Measurements from ENCODE around the gene RASA3. TPM values are rescaled to one million over a fixed set of nuclear protein-coding genes. Genes with fewer than 3 reads are reported as not detected.
A peak's percentile ranks its signal among the peaks of the same experiment; 100 is the strongest.
"Not testable (repeated sequence)": the region's sequence is repeated elsewhere in the genome, so short reads cannot be mapped to it uniquely, and the experiment has no call there.

Gene RASA3
- total RNA-seq, 1 donor from 2014 or later: 13.5 TPM

DNA sequence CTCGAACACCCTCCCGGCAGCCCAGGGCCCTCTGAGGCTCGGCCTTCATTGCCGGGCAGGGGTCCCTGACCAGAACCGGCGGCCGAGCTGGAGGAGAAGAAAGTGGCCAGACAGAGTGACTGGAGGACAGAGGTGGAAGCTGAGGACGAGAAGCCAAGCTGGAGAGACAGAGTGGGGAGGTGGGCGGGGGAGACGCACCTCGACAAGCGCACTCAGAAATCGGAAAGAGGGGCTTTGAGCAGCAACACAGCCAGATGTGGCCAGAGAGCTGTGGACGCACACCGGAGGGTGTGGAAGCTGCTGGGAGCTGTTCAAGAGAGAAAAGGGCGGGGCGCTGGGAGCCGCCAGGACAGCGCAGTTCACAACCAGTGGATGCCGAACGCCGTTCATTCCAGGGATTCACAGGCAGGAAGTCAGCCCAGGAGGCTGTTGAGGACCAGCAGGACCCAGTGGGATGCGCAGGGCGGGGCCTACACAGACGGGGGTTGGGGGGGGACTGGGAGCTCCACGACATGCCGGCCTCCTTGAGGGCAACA is 130.3 kb downstream of the RASA3 start:
- DNase-seq: no peak

DNA sequence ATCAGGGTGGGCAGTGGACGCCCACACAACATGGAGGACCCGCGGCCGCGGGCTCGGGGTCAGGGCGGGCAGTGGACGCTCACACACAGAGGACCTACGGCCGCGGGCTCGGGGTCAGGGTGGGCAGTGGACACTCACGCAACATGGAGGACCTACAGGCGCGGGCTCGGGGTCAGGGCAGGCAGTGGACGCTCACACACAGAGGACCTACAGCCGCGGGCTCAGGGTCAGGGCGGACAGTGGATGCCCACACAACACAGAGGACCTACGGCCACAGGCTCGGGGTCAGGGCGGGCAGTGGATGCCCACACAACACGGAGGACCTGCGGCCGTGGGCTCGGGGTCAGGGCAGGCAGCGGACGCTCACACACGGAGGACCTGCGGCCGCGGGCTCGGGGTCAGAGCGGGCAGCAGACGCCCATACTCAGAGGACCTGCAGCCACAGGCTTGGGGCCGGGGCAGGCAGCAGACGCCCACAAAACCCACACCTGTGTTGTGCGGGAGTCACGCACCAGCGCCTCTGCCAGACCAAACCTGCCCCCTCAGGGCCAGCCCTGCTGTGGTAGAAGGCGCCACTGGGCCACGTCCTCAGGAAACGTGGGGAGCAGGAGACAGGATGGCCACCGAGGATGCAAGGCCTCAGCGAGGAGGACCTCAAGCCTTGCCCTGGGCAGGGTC is 131.0 kb downstream of the RASA3 start:
- DNase-seq: no peak

DNA sequence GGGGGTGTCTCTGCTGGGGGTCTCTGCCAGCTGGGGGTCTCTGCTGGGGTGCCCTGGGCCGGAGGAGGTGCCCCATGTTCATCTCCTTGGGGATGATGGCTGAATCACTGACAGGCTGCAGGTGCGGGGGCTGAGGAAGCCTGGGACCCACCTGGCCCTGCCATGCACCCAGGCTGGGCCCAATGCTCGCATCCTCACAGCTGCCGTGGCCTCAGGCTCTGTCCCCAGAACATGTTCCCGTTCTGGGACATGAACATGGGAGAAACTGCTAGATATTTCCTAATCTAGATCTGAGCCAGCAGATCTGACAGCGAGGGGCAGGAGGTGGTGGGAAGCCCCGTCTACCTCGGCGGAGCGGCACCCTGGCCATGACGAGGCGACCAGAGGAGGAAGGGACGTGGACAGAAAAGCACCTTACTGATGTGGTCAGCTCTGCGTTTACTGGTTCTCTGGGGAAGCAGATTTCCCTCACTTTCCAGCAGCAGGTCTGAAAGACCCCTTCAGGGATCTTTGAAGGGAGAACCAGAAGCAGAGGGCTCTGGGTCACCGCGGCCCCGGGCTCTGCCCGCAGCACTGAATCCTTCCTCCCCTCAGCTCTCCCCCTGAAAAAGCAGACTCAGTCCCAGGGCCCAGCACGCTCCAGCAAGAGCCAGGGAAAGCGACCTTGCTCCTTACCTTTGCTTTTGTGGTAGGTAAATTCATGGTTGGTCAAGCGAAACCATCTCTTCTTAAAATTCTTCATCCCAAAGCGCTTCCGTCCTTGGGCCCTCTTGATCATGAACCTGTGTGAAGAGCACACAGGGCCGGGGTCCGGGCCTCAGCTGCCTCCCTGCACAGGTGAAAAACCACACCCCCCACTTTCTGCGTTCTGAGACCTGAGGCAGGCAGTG is 132.0 kb downstream of the RASA3 start:
- DNase-seq: no peak

DNA sequence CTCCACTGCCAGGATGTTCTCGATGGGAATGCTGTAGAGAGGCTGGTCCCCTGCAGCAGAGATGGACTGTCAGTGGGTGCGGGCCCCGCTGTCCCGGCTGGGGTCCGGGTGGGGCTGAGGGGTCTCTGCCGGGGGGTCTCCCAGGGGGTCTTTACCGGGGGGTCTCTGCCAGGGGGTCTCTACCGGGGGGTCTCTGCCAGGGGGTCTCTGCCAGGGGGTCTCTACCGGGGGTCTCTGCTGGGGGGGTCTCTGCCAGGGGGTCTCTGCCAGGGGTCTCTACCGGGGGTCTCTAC is 132.9 kb downstream of the RASA3 start:
- no peak for DNase-seq

DNA sequence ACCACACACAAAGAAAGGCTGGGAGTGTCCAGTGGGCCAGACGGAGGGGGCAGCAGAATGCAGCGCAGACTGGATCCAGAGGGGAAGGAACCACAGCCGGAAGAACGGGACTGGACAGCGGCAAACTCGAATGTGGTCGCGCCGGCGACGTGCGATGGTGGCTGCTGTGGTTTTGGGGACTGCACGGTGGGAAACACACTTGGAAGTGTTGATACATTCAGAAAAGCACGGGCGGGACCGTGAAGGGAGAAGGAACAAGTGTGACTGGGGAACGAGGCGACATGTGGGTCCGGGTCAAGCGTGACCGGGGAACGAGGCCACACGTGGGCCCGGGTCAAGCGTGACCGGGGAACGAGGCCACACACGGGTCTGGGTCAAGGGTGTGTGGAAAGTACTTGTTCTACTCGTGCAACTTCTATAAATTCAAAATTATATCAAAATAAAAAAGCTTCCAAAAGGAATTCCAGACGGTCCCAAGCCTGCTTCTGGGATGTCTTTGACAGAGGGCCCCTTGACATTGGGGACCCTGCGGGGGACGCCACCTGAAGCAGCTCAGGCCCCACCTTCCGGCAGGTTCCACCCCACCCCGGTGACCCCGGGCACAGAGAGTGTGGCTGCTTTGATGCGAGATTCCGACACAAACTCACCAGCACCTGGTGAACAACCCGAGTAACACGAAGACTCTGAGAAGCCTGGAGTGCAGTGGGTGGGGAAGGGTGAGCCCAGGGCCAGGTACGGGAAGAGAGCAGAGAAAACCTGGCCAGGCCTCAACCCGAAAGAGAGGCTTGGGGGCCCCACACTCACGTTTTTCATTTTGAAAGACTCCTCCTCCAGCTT is 133.4 kb downstream of the RASA3 start:
- DNase-seq: no peak

DNA sequence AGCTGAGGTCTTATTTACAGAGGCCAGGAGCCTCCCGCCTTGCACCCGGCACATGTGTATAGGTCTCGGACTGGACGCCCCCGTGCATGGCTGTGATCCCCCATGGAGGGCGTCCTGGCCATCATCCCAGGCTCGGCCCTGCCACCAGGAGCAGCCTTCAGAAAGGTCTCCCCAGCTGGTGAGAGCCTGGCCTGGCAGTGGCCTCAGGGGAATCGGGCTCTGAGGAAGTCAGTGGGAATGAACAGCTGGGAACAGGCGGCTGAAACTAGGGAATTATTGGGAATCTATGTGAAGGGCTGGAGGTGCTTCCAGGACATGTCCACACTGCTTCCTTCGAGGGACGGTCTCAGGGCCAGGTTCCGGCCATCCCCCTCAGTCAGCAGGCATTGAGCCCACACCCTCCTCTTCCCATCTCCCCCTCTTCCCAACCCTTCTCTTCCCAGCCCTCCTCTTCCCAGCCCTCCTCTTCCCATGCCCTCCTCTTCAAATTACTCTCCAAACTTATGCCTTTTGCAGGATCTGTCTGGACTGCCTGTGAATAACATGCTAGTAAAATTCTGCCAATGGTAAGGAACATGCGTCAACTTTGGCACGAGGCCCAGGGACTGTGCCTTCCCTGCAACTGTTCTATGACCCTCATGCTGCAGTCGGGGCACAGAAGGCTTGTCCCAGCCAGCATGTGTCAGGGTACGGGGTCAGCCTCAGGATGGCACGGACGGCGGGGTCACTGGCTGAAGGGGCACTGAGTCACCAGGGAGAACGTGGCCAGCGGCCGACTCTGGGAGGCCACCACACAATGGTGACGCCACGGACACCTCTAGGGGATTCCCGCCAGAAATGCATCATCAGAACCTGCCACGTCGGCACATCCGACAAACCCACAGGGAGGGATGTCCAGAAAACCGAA is 134.3 kb downstream of the RASA3 start:
- DNase-seq: peak; percentile 33

DNA sequence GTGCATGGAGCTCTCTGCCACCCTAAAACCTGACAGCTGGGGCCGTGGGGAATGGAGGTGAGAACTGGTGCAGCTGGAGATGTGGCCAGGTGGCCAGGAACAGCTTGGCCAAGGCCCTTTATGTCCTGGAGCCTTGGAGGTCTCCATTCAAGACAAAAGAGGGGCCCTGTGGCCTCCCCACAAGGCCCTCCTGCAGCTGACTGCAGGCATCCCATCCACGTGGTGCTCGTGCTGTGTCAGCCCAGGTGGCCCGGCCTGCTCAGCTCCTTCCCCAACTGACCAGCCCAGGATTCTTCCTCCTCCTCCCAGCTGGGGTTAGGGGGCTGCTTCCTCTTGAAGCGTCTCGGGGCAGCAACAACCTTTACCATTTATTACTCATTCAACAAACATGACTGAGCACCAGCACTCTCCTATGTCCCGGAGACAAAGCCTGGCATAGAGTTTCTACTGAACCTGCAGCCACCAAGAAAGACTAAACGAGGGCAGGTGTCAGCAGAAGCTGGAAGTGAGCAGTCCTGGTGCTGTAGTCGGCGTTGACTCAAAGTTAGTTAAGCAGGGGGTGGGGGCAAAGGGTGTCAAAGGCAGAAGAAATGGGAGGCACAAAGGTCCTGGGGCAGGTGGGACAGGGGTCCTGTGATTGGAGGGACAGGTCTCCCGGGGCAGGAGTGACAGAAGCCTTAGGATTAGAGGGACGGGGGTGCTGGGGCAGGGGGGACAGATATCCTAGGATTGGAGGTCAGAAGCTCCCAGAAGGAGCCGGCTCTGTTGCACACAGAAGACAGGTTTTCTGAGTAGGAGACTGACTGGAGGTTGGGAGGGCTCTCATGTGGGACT is 135.3 kb downstream of the RASA3 start:
- DNase-seq: no peak

DNA sequence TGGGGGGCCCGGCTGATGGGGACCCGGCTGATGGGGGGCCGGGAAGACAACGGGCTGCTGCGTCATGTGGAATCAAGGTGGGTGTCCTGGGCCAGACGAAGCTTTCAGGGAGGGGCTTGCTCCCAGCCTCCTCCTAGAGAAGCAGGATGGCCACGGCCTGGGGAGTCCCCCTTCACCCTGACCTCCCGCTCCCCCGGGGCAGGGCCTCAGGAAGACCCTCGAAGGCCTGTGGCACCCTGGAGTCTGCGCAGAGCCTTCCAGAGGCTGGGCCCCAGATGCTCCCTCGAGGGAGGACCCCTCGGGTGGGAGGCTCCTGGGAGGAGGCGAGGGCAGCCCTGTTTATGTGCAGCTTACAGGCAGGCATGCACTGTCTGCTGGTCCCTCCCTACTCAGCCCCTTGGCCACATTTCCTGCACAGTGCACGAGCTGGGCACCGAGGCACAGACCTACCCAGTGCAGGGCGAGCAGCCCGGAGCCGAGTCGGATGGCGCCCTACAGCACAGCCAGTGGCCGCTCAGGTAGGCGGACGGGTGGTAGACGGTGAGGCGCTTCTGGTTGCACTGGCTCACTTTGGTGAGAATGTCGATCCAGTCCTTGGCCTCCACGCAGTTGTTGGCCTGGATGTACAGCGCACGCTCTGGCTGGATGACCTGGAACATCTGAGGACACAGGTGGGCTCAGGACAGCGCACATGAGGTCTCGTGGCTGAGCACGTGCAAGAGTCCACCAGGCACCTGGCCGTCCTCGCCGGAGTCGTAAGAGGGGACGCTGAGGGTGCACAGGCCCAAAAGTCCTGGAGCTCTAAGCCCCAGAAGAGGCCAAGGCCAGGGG is 136.1 kb downstream of the RASA3 start:
- no peak for DNase-seq

DNA sequence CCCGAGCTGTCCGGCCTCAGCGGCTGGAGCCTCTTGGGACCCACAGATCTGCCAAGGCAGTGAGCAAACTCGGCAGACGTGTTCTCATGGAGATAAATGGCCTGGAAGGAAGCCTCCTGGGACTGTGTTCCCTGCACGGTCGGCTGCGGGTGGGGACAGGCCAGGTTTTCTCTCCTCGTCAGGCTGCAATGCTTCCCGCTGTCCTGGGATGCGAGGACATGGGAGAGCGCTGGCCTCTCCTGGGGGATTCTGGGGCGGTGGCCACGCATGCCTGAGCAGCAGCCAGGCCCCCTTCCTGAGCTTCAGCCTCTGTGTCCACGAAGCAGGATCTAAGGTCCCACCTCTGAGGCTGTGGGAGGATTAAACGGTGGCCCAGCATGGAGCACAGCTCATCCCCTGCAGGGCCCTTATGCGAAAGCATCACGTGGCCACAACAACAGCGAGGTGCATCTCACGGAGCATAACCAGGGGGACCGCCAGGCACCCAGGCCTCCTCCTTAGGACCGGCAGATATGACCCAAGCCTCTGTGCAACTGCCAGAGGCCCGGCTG is 137.3 kb downstream of the RASA3 start:
- no peak for DNase-seq

DNA sequence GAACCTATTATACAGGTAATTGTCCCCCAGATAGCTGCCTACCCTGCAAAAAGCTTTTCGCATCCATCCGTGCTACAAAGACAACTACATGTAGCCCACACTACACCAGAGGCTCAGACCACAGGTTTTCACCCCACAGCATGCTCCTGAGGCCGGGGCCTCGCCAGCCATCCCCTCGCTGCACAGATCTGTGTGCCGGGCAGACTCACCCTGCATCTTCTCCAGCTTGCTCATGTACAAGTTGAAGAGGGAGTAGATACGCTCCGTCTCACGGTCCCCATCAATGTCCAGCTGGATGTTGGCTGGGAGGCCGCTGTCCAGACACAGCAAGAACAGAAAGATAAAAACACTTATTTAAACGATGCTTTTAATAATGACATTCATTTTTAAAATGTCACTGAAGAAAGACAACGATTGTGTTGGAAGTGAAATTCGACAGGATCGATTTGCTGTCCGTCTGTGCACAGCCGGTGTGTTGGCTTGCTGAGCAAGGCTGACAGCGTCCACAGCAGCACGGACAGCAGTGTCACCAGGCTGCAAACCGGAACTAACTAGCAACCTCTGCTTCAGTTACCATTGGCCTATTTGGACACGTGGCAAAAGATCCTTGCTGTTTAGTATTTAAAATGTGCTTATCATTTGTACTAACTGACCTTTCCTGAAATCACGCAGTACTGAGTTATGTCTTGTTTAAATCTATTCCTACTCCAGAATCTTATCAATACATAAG is 140.0 kb downstream of the RASA3 start:
- no peak for DNase-seq

DNA sequence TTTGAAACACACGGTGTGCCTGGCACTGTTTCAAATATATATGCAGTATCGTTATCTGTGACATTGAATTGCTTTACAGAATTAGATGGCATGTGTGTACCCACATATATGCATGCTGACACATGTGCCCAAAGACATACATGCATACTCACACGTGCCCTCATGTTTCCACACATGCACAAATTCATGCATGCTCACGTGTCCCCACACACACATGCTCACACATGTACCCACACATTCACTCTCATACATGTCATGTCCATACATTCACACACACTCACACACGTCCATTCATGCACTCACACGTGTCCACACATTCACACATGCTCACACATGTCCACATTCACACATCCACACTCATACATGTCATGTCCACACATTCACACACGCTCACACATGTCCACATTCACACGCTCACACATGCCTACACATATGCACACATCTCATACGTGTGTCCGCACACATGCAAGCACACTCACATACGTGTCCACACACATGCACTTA is 140.7 kb downstream of the RASA3 start:
- no peak for DNase-seq

DNA sequence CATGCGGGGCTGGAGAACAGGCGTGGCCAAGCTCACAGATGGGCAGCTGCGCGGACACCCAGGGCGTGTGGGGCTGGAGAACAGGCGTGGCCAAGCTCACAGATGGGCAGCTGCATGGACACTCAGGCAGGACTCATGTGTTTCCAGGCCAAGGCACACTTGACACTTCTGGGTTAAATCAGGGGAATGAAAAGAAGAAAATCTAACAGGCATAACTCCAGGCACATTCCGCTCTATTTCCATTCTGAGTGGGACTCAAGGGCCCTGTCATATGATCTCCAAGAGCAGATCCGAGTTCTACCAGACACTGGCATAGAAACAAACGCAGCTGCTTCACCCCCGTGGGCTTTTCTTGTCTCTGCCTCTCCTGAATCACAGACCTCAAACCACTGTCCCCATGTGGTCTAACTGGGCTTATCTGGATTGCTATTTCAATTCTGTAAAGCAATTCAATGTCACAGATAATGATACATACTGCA is 141.2 kb downstream of the RASA3 start:
- DNase-seq: no peak

DNA sequence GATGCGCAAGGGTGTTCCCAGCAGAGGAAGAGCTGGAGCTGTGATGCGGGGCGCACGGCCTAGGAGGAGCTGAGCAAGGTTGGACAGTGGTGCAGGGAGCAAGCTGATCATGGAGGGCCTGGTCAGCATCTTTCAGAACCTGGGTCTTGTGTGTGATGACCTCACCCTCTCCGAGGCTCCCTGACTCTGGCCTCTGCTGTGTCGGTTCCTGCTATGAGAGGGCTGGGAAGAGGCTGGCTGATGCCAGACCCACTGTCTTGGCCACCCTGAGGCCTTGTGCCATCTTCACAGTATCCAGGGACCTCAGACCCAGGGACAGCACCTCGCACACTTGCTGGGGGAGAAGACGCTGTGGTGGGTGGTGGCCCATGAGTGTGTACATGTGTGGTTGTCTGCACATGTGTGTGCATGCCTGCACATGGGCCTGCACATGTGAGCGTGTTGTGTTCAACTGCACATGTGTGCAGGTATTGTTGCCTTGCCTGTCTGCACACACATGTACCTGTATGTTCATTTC is 142.0 kb downstream of the RASA3 start:
- no peak for DNase-seq

DNA sequence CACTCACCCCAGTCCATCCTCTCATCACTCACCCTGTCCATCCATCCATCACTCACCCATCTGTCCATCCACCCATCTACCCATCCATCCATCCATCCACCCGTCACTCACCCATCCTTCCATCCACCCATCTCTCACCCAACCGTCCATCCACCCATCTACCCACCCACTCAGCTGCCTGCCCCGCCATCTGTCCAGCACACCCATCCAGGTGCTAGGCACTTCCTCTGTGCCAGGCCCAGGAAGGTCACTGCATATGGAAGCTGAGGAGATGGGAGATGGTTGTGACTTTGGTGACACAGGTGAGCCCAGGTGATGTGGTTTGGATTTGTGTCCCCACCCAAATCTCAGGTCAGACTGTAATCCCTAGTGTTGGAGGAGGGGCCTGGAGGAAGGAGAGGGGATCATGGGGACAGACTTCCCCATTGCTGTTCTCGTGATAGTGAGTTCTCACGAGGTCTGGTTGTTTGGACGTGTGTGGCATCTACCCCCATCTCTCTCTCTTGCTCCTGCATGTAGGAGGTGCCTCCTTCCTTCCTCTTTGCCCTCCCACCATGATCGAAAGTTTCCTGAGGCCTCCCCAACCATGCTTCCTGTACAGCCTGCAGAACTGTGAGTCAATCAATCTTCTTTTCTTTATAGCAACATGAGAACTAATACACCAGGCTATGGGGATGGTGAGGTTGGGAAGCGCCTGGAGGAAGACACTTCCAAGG is 142.7 kb downstream of the RASA3 start:
- no peak for DNase-seq

DNA sequence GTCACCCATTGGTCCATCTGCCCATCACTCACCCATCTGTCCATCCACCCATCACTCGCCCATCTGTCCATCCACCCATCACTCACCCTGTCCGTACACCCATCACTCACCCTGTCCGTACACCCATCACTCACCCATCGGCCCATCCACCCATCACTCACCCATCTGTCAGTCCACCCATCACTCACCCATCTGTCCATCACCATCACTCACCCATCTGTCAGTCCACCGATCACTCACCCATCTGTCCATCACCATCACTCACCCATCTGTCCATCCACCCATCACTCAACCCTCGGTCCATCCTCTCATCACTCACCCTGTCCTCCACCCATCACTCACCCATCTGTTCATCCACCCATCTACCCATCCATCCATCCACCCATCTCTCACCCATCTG is 143.6 kb downstream of the RASA3 start:
- DNase-seq: not testable (repeated sequence)

DNA sequence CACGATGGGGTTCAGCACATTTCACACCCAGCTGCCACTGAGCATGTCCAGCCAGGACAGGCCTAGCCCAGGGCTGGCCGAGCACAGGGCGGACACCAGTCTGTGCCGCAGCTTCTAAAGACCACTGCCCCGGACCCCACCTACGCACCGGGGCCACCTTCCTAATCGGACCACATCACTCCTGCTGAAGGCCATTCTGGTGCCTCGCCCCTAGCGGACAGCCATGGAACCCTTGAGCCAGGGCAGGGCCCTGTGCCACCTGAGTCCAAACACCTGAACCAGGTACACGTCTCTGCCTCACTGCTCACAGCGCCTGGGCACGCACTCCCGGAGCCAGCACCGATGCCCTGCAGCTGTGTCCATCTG is 150.1 kb downstream of the RASA3 start:
- no peak for DNase-seq

DNA sequence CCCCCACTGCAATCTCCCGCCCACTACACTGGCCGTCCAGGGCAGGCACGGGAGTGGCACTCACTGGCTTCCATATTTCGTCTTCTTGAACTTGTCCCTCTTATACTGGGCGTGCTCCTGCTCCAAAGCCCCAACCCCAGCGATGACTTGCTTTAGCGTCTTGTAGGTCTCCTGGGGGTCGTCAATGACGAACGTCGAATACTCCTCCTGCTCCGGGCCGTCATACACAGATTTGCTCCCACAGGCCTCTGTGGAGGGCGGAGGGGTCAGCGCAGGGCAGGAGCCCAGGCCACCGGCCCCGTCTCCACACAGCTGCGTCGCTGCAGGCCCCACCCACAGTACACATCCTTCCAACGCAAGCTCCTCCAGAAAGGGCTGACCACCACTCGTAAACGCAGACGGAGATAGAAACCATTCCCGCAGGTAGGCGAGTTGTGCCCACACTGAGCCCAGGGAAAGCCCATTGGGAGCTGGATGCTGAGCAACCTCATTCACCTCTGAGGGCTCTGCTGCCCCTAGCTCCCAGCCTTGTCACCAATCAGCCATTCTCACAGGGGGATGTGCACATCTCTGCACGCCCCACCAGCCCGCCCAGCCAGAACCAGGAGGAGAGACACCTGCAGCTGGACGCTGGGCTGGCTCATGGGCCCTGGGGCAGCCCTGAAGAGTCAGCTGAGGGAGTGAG is 150.7 kb downstream of the RASA3 start:
- no peak for DNase-seq
